Activated CD4-positive, alpha-beta T cell treated with anti-CD3 and anti-CD28 coated beads, Interleukin-2, amount 50 U/mL, for 48 hours (primary cell): Measurements from ENCODE around the gene CALHM2.
"Not testable (repeated sequence)": the region's sequence is repeated elsewhere in the genome, so short reads cannot be mapped to it uniquely, and the experiment has no call there.

Source experiments
- DNase-seq, 2 experiments: peaks; one replicate each; pipeline ENCODE4 v3.0.0-alpha.2; 2020

The CALHM2 gene

GRCh38 chr10:103451831-103452505 is at the start of gene CALHM2:
Gene CALHM2 (minus strand): TSS chr10:103452370. CDS start chr10:103449941, 2,429 bp downstream.
- peak; percentile 70 to 77 for DNase-seq

GRCh38 chr10:103501186-103501585 is 49.0 kb upstream of the CALHM2 start:
- no peak for DNase-seq

GRCh38 chr10:103500481-103500880 is 48.3 kb upstream of the CALHM2 start:
- no peak for DNase-seq

- DNase-seq: no peak
Measured at GRCh38 chr10:103499881-103500280, 47.7 kb upstream of the CALHM2 start.

GRCh38 chr10:103498936-103499638 is 46.9 kb upstream of the CALHM2 start:
- no peak for DNase-seq

GRCh38 chr10:103497161-103497915 is 45.2 kb upstream of the CALHM2 start:
- DNase-seq: no peak

- DNase-seq: no peak
Measured at GRCh38 chr10:103495321-103495720, 43.2 kb upstream of the CALHM2 start.

- DNase-seq: peak in 1 of 2 experiments; percentile 40
Measured at GRCh38 chr10:103493916-103494877, 42.0 kb upstream of the CALHM2 start.

- DNase-seq: peak; percentile 29 to 41
Measured at GRCh38 chr10:103493362-103493915, 41.3 kb upstream of the CALHM2 start, which contains the start of gene NEURL1. Gene NEURL1 (plus strand): TSS chr10:103493705. CDS start chr10:103494388, 683 bp downstream.

- DNase-seq: no peak
Measured at GRCh38 chr10:103492655-103493261, 40.6 kb upstream of the CALHM2 start.

- no peak for DNase-seq
Measured at GRCh38 chr10:103491729-103492364, 39.7 kb upstream of the CALHM2 start.

GRCh38 chr10:103490986-103491314 is 38.8 kb upstream of the CALHM2 start:
- no peak for DNase-seq

GRCh38 chr10:103487410-103487708 is 35.2 kb upstream of the CALHM2 start:
- no peak for DNase-seq

GRCh38 chr10:103486635-103487409 is 34.7 kb upstream of the CALHM2 start:
- DNase-seq: not testable (repeated sequence)

GRCh38 chr10:103481974-103482531 is 29.9 kb upstream of the CALHM2 start:
- no peak for DNase-seq

GRCh38 chr10:103480521-103480920 is 28.4 kb upstream of the CALHM2 start:
- DNase-seq: no peak

- DNase-seq: no peak
Measured at GRCh38 chr10:103479135-103479534, 27.0 kb upstream of the CALHM2 start, which contains the start of gene CALHM3. Gene CALHM3 (minus strand): TSS chr10:103479240. CDS start chr10:103479032, 208 bp downstream.

GRCh38 chr10:103478671-103479070 is 26.5 kb upstream of the CALHM2 start:
- DNase-seq: no peak

- DNase-seq: no peak
Measured at GRCh38 chr10:103476046-103476768, 24.0 kb upstream of the CALHM2 start.
